Retinal pigment epithelial cell (primary cell): Measurements from ENCODE around the gene GIMAP8.

Experiments
- DNase-seq: peaks from one replicate; pipeline ENCODE4 v3.0.0-alpha.2; 2010; ENCODE audit warnings: low read depth
- H3K4me3 ChIP-seq: 2 replicates; pipeline ENCODE4 v1.5.1; 2011; ENCODE audit warnings: mild to moderate bottlenecking, low read length, control low read depth, moderate library complexity
- TF ChIP-seq, protein P1 (sequence below): conservative IDR thresholded peaks from 2 replicates; pipeline ENCODE4 v1.5.1; 2011; ENCODE audit warnings: low read depth, low read length, control low read depth, inconsistent platforms

Gene GIMAP8

GRCh38 chr7:150431839-150432658 is 18.4 kb upstream of the GIMAP8 start:
- DNase-seq = no peak
- no peak overlapping the region for H3K4me3 ChIP-seq
- TF ChIP-seq, protein P1, sequence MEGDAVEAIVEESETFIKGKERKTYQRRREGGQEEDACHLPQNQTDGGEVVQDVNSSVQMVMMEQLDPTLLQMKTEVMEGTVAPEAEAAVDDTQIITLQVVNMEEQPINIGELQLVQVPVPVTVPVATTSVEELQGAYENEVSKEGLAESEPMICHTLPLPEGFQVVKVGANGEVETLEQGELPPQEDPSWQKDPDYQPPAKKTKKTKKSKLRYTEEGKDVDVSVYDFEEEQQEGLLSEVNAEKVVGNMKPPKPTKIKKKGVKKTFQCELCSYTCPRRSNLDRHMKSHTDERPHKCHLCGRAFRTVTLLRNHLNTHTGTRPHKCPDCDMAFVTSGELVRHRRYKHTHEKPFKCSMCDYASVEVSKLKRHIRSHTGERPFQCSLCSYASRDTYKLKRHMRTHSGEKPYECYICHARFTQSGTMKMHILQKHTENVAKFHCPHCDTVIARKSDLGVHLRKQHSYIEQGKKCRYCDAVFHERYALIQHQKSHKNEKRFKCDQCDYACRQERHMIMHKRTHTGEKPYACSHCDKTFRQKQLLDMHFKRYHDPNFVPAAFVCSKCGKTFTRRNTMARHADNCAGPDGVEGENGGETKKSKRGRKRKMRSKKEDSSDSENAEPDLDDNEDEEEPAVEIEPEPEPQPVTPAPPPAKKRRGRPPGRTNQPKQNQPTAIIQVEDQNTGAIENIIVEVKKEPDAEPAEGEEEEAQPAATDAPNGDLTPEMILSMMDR = no peak

DNA sequence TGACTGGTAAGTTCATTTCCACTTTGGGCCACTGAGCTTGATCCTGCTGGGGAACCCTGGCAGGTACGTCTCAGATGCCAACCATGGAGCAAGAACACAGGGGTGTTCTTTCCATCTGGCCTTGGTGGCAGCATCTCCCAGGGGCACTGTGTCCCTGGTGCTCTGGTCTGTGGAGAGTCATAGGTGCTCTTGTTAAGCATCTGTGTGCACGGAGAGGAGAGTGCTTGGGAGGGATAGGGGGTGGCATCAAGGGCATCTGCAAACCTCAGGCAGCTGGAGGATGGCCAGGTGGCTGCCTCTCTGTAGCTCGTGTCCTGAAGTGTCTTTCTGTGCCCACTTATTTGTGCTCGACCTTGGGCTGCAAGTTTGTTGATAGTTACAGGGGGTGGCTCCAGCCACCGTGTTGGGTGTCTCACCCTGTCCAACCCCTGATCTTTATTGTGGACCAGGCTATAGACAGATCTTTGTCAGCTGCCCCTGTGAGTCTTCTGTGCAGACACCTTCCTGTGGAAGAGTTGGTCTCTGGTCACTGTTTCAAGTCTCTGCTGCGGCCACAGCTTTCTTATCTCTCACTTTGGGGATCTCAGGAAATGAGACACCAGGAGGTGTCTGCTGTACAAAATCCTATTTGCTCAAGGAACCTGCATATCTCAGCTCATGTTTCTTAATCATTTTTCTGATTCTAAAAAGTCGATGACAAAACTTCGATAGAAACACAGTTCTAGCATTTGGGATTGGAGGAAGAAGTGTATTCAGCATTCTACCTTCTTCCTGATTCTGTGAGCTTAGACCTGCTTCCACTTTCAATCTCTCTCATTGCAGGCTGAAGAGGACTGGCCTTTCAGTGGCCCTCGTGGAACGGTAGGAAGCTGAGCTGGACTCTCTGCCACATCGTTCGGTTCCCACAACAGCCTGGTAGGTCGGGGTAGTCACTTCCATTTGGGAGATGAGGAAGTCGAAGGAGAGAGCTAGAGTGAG is 17.2 kb upstream of the GIMAP8 start:
- H3K4me3 ChIP-seq = no peak overlapping the region
- DNase-seq = no peak
- TF ChIP-seq, protein P1 = no peak

DNA sequence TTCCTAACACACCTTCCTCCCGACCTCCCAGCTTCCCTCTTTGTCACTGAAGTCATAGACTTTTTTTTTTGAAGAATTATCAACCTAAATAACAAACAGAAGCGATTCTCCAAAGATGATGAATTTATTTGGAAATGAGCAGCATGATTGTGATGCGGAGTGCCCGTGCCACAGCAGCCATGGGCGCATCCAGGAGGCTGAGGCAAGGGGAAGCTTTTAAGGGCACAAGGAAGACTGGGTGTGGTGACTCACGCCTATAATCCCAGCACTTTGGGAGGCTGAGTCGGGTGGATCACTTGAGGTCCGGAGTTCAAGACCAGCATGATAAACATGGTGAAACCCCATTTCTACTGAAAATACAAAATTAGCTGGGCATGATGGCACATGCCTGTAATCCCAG is 16.2 kb upstream of the GIMAP8 start:
- H3K4me3 ChIP-seq = no peak overlapping the region
- no peak for DNase-seq
- TF ChIP-seq, protein P1 = no peak

DNA sequence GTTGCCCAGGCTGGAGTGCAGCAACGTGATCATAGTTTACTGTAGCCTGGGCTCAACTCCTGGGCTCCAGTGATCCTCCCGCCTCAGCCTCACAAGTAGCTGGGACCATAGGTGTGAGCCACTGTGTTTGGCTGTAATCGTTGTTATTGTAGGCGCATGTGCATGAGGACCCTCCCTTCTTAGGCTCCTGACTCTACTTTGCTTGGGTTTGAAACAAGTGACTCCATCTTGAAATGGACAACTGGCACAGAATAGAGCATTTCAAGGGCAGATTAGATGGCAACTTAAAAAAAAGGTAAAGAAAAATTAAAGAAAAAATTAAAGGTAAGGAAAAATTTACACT is 15.4 kb upstream of the GIMAP8 start:
- H3K4me3 ChIP-seq = no peak overlapping the region
- no peak for DNase-seq
- TF ChIP-seq, protein P1 = no peak

DNA sequence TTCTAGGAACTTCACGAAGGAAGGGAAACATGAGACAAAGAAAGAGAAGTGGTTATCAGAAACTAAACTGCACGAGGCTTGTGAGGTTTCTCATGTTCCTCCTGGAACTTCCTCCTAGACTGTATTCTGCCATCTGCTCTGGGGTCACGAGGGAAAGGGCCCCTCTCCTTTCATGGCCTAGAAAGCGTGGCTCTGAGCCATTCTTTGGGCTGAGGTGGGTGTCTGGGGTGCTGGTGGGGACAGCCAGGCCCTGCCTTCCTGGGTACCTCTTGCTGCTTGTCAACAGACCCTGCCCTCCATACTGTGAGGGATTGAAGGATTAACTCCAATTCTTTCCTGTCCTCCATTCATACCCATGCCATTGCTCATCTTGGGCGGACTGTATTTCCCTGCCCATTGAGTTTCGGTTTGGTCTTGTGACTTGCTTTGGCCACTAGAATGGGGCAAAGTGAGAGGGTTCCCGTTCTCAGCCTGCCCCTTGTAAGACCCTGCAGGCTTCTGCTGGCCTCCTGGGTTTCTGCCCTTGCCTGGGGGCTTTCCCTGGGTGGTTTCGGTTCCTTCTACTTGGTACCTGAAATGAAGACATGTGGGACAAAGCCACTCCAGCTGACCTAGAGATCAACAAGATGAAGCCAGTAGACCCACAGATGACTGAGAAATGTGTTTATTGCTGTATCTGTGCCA is 14.9 kb upstream of the GIMAP8 start:
- TF ChIP-seq, protein P1 = no peak
- no peak for DNase-seq
- no peak overlapping the region for H3K4me3 ChIP-seq

- TF ChIP-seq, protein P1 = no peak
- no peak for DNase-seq
- H3K4me3 ChIP-seq = no peak overlapping the region
Measured at GRCh38 chr7:150439967-150440366, 10.5 kb upstream of the GIMAP8 start.
